ENCODE measurements around the gene SEM1. TPM values are rescaled to one million over a fixed set of nuclear protein-coding genes. Genes with fewer than 3 reads are reported as not detected.

Gene SEM1
- 30.5 and 36.6 TPM in 2 replicates for total RNA-seq

DNA sequence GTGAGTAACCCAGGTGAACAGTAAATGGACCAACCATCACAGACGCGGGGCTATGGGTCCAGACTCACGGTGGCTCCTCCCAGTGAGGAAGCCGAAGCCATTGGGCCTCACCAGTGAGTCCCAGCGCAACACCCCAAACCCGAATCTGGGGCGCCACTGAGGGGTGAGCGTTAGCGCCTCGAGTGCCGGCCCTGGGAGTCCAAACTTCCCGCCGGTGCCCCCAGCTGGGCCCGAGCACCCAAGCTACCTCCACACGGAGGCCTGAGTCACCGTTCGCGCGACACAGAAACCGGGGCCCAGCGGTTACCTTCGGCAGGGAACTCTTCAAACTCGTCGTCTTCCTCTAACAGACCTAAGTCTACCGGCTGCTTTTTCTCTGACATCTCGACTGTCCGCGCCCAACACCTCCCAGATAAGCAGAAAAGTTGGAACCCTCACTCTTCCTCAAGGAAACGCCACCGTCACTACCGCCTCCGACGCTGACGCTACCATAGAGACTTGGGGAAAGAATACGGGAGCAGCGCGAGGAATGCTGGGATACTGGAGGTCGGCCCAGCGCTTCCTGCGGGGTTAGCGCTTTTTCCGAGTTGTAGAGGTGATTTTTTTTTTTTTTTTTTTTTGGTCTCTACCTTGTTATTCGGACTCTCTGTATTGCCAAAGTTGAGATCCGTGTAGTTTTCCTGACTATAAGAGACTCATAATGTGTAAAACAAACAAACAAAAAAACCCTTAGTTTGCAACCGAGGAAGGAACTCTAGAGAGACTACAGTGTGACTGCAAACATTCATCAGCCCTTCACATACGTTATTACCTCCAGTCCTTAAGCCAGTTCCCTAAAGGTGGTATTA, at the start of gene SEM1:
Gene SEM1 (minus strand): TSS at position 466 of the 848 bp plus-strand sequence. CDS start 83 bp downstream, at position 383.

